ENCODE measurements around the gene ZNF423.

Gene ZNF423

DNA sequence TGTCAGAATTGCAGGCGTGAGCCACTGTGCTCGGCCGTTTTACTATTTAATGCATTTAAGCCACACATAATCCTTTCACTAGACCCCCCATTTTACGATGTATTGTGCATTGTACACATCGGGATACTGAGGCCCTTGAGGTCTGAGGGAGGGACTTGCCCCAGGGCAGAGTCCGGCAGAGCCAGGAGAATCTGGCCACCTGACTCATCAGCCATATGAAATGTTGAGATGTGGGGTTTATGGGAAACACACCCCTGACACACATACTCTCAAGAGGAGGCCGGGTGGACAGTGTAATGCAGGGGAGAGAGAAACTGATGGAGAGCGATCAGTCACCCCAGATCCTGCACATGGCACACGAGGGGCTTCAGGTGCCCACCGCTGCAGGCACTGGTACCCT lies 196.6 kb downstream of the ZNF423 start:
- Histone ChIP-seq H3F3A (ENCODE audit: control insufficient read depth, insufficient read depth) (no peaks in the 10 kb centered on the region), H3K36me3 (ENCODE audit: control insufficient read depth, low read length) (no peaks in the 10 kb centered on the region), H3K4me2 (ENCODE audit: low read length) (no peak overlapping the region), H3K9me2 (replicated peaks; ENCODE audit: control insufficient read depth, low read length) (no peaks in the 10 kb centered on the region), H3K27me3 (ENCODE audit: control insufficient read depth, low read length) (no peaks in the 10 kb centered on the region), H4K20me1 (ENCODE audit: control insufficient read depth, insufficient read depth, low read depth, low read length) (no peaks in the 10 kb centered on the region), H3K9me3 (ENCODE audit: control insufficient read depth, insufficient read depth, low read length) (no peaks in the 10 kb centered on the region), H3K27ac (ENCODE audit: low read depth, low read length) (no peak overlapping the region), H3K79me2 (ENCODE audit: control insufficient read depth, low read length) (no peaks in the 10 kb centered on the region), H3K4me1 (ENCODE audit: control insufficient read depth, low read length) (no peaks in the 10 kb centered on the region), H3K4me3 (ENCODE audit: low read length) (no peak overlapping the region)
- no peak for TF ChIP-seq EZH2phosphoT487 (IDR thresholded peaks at IDR 0.05; ENCODE audit: borderline replicate concordance, low read length)
- TF ChIP-seq, protein P1, sequence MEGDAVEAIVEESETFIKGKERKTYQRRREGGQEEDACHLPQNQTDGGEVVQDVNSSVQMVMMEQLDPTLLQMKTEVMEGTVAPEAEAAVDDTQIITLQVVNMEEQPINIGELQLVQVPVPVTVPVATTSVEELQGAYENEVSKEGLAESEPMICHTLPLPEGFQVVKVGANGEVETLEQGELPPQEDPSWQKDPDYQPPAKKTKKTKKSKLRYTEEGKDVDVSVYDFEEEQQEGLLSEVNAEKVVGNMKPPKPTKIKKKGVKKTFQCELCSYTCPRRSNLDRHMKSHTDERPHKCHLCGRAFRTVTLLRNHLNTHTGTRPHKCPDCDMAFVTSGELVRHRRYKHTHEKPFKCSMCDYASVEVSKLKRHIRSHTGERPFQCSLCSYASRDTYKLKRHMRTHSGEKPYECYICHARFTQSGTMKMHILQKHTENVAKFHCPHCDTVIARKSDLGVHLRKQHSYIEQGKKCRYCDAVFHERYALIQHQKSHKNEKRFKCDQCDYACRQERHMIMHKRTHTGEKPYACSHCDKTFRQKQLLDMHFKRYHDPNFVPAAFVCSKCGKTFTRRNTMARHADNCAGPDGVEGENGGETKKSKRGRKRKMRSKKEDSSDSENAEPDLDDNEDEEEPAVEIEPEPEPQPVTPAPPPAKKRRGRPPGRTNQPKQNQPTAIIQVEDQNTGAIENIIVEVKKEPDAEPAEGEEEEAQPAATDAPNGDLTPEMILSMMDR (IDR thresholded peaks at IDR 0.05; ENCODE audit: low read depth, low read length, poor library complexity, severe bottlenecking), result no peak

DNA sequence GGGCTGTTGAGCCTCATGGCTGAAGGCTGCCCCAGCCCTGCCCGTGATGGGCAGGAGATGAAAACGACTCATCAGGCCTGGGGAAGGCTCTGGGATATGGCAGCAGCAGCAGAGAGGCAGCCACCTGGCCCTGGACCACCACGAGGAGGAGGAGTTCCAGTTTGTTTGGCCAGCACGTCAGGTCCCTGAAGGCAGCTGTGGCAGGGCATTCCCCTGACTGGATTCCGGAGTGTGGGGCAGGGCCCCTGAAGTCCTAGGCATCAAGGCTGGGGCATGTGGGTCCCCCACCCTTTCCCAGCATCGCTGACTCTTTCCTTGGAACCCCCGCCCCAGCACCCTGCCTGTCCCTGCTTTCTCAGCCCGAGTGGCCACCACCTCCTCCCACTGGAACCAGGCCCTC lies 197.4 kb downstream of the ZNF423 start:
- Histone ChIP-seq H3K9me2 (replicated peaks; ENCODE audit: control insufficient read depth, low read length) (no peaks in the 10 kb centered on the region), H3K4me1 (ENCODE audit: control insufficient read depth, low read length) (no peaks in the 10 kb centered on the region), H3K4me2 (ENCODE audit: low read length) (no peak overlapping the region), H4K20me1 (ENCODE audit: control insufficient read depth, insufficient read depth, low read depth, low read length) (no peaks in the 10 kb centered on the region), H3K4me3 (ENCODE audit: low read length) (no peak overlapping the region), H3K27ac (ENCODE audit: low read depth, low read length) (no peak overlapping the region), H3K36me3 (ENCODE audit: control insufficient read depth, low read length) (no peaks in the 10 kb centered on the region), H3K27me3 (ENCODE audit: control insufficient read depth, low read length) (no peaks in the 10 kb centered on the region), H3F3A (ENCODE audit: control insufficient read depth, insufficient read depth) (no peaks in the 10 kb centered on the region), H3K9me3 (ENCODE audit: control insufficient read depth, insufficient read depth, low read length) (no peaks in the 10 kb centered on the region), H3K79me2 (ENCODE audit: control insufficient read depth, low read length) (no peaks in the 10 kb centered on the region)
- TF ChIP-seq EZH2phosphoT487 (IDR thresholded peaks at IDR 0.05; ENCODE audit: borderline replicate concordance, low read length), result no peak
- TF ChIP-seq, protein P1 (IDR thresholded peaks at IDR 0.05; ENCODE audit: low read depth, low read length, poor library complexity, severe bottlenecking), result no peak

DNA sequence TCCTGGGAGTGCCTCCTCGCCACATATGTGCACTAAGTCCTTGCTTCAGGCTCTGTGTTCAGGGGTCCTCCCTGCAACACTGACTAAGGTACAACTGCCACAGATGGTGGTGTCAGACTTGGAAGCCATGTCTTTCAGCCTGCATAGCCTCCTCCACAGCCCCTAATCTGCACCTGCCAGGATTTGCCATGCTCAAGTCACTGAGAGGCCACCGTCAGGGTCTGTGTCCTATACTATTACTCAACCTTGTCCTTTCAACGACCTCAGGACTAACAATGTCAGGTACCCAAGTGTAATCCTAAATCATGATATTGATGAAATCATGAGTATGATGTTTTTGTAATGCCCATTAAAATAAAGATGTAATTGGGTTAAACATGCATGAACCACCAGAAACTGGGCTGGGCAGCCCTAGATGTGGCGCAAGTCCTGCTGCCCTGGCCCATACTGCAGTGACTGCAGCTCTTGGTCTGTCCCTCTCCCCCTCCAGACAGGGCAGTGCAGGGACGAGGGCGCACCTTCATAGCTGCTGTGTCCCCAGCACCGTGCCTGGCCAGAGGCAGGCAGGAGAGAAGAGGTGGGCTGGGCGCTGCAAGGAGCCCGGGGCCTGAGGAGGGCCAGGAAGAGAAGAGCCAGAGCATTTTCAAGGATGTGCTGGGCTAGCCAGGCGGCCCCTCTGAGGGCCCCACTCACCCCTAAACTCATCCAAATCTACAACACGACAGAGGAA lies 198.0 kb downstream of the ZNF423 start:
- Histone ChIP-seq H3K4me1 (ENCODE audit: control insufficient read depth, low read length) (no peaks in the 10 kb centered on the region), H3K27ac (ENCODE audit: low read depth, low read length) (no peak overlapping the region), H3K4me2 (ENCODE audit: low read length) (no peak overlapping the region), H4K20me1 (ENCODE audit: control insufficient read depth, insufficient read depth, low read depth, low read length) (no peaks in the 10 kb centered on the region), H3K4me3 (ENCODE audit: low read length) (no peak overlapping the region), H3K9me2 (replicated peaks; ENCODE audit: control insufficient read depth, low read length) (no peaks in the 10 kb centered on the region), H3K27me3 (ENCODE audit: control insufficient read depth, low read length) (no peaks in the 10 kb centered on the region), H3K36me3 (ENCODE audit: control insufficient read depth, low read length) (no peaks in the 10 kb centered on the region), H3K79me2 (ENCODE audit: control insufficient read depth, low read length) (no peaks in the 10 kb centered on the region), H3F3A (ENCODE audit: control insufficient read depth, insufficient read depth) (no peaks in the 10 kb centered on the region), H3K9me3 (ENCODE audit: control insufficient read depth, insufficient read depth, low read length) (no peaks in the 10 kb centered on the region)
- TF ChIP-seq, protein P1 (IDR thresholded peaks at IDR 0.05; ENCODE audit: low read depth, low read length, poor library complexity, severe bottlenecking), result no peak
- TF ChIP-seq EZH2phosphoT487 (IDR thresholded peaks at IDR 0.05; ENCODE audit: borderline replicate concordance, low read length), result no peak

All from DOHH2 (cell line).